Cardiac septum (tissue), 1 donor: ENCODE data around the gene SLC25A26. TPM values are rescaled to one million over a fixed set of nuclear protein-coding genes. Genes with fewer than 3 reads are reported as not detected.

Source experiments
- DNase-seq: peaks from one replicate; pipeline ENCODE4 v3.0.0-alpha.2; 2020; ENCODE audit warnings: low spot score
- intact Hi-C: fragments of 100-400 bp; cut with DNase I; formaldehyde crosslinking; loops from one replicate; pipeline ENCODE4 v1.14.0; 2022
- total RNA-seq: library from RNA; stranded (reverse); fragmentation: NEBNext Ultra II Directional; extraction: Animal tissue kit (Norgen Biotek cat#: 25700); gene quantifications from one replicate; pipeline ENCODE4 v1.2.1, GENCODE V29; 2021
- donor health status: DM: no; HTN: no; CAD: no.

The SLC25A26 gene
- total RNA-seq, 1 donor from 2014 or later = 18.6 TPM

- intact Hi-C loops = no loop called here
- no peak for DNase-seq
Measured at GRCh38 chr3:66383998-66384745, 163.4 kb downstream of the SLC25A26 start.

DNA sequence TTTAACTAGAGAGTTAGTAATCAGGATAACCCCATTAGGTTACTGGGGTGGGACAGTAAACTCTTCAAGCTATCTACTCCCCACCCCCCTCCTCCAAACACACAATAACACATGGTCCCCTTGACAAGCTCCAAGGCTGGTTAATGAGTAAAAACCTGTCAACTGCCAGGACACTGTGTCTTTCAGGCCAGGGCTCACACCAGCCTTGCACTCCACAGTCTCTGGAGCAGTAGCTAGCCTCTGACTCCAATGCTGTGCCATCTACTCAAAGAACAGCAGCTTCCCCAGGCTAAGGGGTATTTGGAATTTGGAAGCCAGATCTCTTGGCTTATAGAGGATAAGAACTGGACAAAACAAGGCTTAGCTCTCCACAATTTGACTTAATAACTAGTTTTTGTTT, 164.3 kb downstream of the SLC25A26 start:
- intact Hi-C loops = no loop called here
- DNase-seq = no peak

- no peak for DNase-seq
- intact Hi-C loops = no loop called here
Measured at GRCh38 chr3:66386011-66386924, 165.5 kb downstream of the SLC25A26 start.

DNA sequence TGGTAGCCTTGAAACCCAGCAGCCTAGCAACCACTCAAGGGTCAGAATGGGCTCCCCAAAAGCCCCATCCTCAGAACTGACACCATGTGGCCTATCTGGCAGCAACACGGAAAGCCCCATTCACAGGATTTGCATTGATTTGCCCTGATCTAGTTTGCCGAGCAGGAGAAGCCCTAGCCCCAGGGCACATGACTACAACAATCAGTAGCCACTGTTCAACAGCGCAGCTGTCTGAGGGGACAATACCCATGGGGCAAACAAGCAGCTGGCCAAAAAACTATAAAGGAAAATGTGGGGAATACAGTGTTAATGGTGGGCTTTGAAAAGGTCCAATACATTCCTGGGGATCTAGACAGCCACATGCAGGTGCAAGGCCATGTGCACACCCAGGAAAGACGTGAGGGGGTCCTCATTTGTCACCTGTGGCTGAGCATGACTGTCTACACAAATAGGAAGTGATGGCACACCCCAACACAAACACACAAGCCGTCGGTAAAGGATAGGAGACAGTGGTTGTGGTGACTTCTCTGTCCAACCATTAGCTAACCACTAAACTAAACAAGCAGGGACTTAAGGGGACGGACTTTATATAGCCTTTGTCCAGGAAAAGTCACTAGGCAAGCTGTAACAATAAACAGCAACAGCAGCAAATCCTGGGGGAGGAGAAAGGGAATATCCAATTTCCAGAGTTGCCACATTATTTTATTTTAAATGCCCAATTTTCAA, 166.3 kb downstream of the SLC25A26 start:
- DNase-seq = peak; percentile 70
- intact Hi-C loops = no loop called here

GRCh38 chr3:66390013-66390412, 169.2 kb downstream of the SLC25A26 start:
- intact Hi-C loops = no loop called here

DNA sequence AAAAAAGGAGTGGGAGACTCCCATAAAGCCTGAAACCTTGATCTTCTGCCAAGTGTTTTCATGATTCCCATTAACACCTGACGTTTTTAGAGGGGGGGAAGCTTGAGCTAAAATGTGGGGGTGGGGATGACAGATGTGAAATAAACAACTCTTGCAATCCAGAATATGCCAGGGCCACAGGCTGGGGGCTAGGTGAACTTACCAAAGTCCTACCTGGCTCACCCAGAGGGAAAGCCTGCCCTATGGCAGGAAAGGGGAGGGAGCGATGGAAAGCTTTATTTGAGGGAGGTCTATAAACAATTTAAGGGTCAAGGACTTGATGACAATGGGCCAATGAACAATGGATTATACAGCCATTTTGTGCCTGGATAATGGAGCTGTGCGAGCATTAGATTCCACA, 171.7 kb downstream of the SLC25A26 start:
- peak; percentile 67 for DNase-seq
- intact Hi-C loops = no loop called here

More at GRCh38 chr3:66390013-66390412, 169.2 kb downstream of the SLC25A26 start:
- no peak for DNase-seq

DNA sequence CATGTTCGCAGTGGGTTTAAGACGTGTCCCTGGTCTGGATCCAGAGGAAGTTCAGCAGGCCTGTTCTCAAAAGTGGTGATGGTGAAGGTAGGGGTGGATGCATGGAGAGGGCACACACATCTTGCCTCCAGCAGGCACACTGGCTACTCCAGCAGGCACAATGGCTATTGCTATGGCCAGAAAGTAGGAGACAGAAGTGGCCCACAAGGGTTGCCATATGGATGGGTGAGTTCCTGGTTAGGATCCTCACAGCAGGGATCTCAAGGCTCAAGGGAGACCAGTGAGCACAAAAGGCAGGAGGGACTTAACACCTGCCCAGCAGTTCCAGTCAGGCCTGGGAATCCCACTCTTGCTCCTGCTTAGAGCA, 172.1 kb downstream of the SLC25A26 start:
- DNase-seq = no peak
- intact Hi-C loops = no loop called here

DNA sequence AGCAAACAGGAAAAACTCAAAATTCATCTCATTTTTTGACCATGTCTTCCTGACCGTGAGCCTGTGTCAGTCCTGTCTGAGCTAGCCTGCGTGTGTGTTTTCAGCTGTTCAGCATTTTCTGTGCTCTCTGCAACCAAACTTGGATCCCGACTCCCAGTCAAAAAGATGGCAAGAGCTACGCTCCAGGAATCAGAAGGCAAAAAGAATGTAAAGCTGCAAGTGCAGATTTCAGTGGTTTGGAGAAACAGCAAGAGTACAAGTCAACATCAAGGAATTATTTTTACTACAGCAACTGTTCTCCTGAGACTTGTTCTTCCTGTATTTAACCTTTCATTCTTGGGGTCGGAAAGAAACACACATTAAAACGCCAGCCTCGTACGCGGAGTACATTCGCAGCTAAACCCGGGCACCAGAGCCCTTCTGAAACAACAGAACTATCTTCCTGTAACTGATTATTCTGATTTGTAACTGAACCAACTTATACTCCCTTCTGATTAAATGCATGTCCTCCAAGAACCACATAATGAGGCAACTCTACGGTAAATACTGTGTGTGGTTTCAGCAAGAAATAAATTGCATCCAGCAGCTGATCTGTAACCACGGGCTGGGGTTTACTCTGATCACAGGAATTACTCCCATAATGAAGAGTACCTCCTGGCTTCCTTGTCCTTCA, 172.7 kb downstream of the SLC25A26 start:
- peak; percentile 63 for DNase-seq
- intact Hi-C loops = no loop called here

DNA sequence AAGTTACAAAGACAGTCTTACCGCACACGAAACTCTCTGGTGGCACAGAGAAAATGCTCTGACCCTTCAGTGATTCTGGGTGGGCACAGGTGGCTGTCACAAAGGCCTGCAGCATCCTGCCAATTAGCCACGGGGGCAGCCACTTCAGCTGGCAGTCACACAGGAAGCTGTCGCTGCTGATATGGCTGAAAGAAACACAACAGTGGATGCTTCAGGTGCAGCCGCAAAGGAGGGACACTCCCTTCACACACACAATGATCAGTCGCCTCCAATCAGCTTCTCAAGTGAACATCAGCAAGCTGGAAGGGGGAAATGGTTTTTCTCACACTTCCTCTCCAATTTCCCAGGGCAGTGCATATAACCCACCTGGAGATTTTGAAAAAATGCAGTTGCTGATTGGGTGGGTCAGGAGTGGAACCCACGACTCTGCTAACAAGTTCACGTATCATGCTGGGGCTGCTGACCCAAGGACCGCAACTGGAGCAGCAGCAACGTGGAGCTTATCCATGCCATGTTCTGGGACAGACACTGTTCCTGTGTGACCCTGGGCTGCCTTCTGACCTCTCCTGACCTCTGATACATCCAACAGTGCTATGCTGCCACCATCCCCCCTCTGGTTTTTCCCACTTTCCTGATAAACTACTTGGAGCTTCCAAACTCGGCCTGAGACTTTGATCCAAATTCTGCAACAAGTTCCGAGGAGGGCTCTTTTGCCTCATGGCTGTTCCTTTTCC, 173.4 kb downstream of the SLC25A26 start:
- intact Hi-C loops = no loop called here
- peak; percentile 72 for DNase-seq

DNA sequence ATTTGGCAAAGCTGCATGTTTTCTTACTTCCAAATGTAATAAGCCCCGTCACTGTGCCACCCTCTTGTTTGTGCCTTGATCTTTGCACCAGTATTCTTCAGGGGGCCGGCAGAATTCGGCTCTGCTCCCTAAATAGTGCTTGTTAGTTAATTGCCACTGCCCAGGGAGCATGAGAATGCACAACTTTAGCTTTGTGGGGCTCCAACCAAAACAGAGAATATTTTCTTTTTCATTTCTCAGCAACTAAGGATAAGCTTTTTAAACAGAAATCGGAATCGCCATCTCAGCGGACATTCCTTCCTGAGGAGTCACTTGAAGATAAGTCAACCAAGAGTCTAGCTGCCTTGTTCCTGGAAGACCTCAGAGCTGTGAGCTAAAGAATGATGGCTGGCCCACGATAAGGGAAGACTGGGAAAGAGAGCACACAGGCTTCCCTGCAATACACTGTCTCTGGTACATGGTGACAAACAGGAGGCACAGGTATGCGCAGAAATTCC, 174.0 kb downstream of the SLC25A26 start:
- intact Hi-C loops = no loop called here
- peak; percentile 12 for DNase-seq

- intact Hi-C loops = no loop called here
- DNase-seq = peak; percentile 66
Measured at GRCh38 chr3:66395635-66396034, 174.8 kb downstream of the SLC25A26 start.

DNA sequence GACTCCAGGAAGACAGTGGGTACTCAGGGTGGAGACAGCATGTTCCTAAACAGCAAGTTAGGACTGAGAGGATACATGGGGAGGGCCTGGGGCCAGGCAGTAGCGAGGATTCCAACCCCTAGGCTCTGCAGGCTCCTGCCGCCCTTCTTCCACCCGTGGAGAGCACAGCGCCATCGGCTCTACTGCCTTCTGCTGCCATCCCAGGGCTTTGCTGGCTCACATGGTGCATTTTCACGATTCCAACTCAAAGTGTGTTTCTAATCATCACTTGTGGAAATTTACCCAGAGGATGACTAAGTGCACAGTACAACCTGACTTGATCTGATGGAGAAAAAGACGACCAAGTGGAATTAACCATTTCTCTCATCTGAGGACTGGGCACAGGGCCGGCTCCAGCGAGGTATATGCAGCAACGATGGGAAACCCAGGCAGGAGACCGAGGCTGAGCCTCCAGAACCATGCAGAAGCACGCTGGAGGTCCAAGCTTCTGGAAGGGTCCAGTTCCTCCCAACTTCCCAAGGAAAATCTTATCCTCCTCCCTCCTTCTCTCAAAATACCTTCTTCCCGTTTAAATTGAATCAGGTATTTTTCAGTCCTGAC, 175.5 kb downstream of the SLC25A26 start:
- intact Hi-C loops = no loop called here

GRCh38 chr3:66396888-66397287, 176.1 kb downstream of the SLC25A26 start:
- intact Hi-C loops = no loop called here

More for the DNA sequence above, 175.5 kb downstream of the SLC25A26 start:
- peak; percentile 63 for DNase-seq

DNA sequence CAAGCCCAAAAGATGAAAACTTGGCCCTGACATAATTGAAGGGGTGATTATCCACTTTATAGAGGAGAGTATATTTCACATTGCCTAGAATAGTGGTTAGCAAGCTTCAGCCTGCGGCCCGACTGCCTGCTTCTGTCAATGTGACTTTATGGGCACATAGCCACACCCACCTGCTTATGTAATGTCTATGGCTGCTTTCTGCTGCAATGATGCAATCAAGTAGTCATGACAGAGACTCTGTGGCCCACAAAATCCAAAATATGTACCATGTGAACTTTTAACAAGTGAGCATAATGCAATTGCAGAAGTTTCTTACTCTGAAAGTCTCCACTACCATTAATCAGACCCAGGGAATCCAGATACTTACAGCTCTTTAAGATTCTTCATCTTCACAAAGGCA, 176.9 kb downstream of the SLC25A26 start:
- peak; percentile 73 for DNase-seq
- intact Hi-C loops = no loop called here

More at GRCh38 chr3:66396888-66397287, 176.1 kb downstream of the SLC25A26 start:
- DNase-seq = peak; percentile 26

DNA sequence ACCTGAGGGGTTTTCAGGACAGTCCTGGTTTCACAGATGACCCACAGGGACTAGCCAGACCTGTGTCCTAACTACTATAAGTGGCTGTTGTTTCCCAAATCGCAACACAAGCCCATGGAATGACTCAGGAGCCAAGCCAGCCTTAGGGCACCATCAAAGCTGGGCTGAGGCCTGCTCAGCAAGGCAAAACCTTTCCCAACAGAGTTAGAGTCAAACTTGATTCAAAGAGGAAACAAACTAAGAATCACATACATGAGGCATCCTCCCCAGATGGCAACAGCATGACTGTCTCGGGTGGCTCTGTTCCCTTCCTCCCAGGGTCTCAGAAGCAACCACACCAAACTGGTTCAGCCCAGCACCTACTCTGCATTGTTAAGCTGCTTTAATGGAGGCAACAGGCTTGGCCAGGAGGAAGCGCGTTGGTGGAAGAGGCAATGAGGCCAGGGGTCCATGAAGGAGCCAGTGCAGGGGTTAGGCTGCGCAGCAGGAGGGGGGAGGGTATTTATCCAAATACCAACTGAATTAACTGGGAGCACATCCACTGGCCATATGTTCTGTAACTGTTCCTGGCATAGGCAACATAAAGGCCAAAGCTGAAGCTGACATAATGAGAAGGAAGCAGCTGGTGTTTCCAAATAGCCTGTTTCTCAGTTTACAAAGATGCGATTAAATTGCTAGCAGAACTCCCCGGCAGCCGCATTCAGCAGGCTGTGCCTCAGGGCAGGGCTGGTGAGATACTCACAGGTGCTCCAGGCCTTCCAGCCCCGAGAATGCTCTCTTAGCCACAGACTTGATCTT, 177.6 kb downstream of the SLC25A26 start:
- peak; percentile 75 for DNase-seq
- intact Hi-C loops = no loop called here

- intact Hi-C loops = loop anchor here (10.0 kb wide), 1 partner anchor 125 kb away; no protein-coding TSS in a partner anchor
Measured at GRCh38 chr3:66399529-66400232, 178.9 kb downstream of the SLC25A26 start.

More at GRCh38 chr3:66399529-66400232, 178.9 kb downstream of the SLC25A26 start:
- DNase-seq = peak; percentile 36
